ENCODE measurements around the gene CTU1.
A peak's percentile ranks its signal among the peaks of the same experiment; 100 is the strongest.
"Not testable (repeated sequence)": the region's sequence is repeated elsewhere in the genome, so short reads cannot be mapped to it uniquely, and the experiment has no call there.

The CTU1 gene

GRCh38 chr19:51108066-51108804 lies at the start of gene CTU1:
Gene CTU1 (minus strand): TSS chr19:51108409. CDS start chr19:51104569, 3,840 bp downstream.
- DNase-seq = peak; percentile 99

GRCh38 chr19:51157265-51157664 lies 49.1 kb upstream of the CTU1 start:
- no peak for DNase-seq

- DNase-seq = no peak
Observed at GRCh38 chr19:51156710-51157109, 48.5 kb upstream of the CTU1 start.

- DNase-seq = no peak
Observed at GRCh38 chr19:51150627-51151026, 42.4 kb upstream of the CTU1 start.

- DNase-seq = no peak
Observed at GRCh38 chr19:51148580-51148979, 40.4 kb upstream of the CTU1 start.

- DNase-seq = no peak
Observed at GRCh38 chr19:51147663-51148062, 39.5 kb upstream of the CTU1 start.

- DNase-seq = no peak
Observed at GRCh38 chr19:51146751-51147150, 38.5 kb upstream of the CTU1 start.

GRCh38 chr19:51145916-51146493 lies 37.8 kb upstream of the CTU1 start:
- no peak for DNase-seq

- no peak for DNase-seq
Observed at GRCh38 chr19:51144482-51145045, 36.4 kb upstream of the CTU1 start.

GRCh38 chr19:51143486-51143885 lies 35.3 kb upstream of the CTU1 start:
- no peak for DNase-seq

GRCh38 chr19:51142809-51143475 lies 34.7 kb upstream of the CTU1 start:
- not testable (repeated sequence) for DNase-seq

- peak; percentile 37 for DNase-seq
Observed at GRCh38 chr19:51142119-51142518, 33.9 kb upstream of the CTU1 start, which contains the start of gene SIGLEC7. Gene SIGLEC7 (plus strand): TSS chr19:51142301. CDS start chr19:51142370, 69 bp downstream.

- DNase-seq = no peak
Observed at GRCh38 chr19:51141181-51141580, 33.0 kb upstream of the CTU1 start.

- DNase-seq = no peak
Observed at GRCh38 chr19:51140441-51140840, 32.2 kb upstream of the CTU1 start.

- DNase-seq = no peak
Observed at GRCh38 chr19:51139299-51140014, 31.2 kb upstream of the CTU1 start.

- DNase-seq = peak; percentile 61
Observed at GRCh38 chr19:51138549-51138979, 30.4 kb upstream of the CTU1 start.

- no peak for DNase-seq
Observed at GRCh38 chr19:51137792-51138425, 29.7 kb upstream of the CTU1 start.

- DNase-seq = peak; percentile 54
Observed at GRCh38 chr19:51136851-51137551, 28.8 kb upstream of the CTU1 start.

GRCh38 chr19:51135986-51136762 lies 28.0 kb upstream of the CTU1 start:
- no peak for DNase-seq

GRCh38 chr19:51135004-51135403 lies 26.8 kb upstream of the CTU1 start:
- no peak for DNase-seq

Measured in CD4-positive, alpha-beta T cell treated with Interleukin-15 for 1 hour (primary cell).